LNCaP clone FGC (cell line): ENCODE data around the gene MRTFA.

Experiments
- DNase-seq: peaks from one replicate; pipeline ENCODE4 v3.0.0-alpha.2; 2011; ENCODE audit warnings: low read depth
- H3K4me3 ChIP-seq: 2 replicates; pipeline ENCODE4 v1.5.1; 2011; ENCODE audit warnings: mild to moderate bottlenecking, low read depth, low read length, control low read depth
- TF ChIP-seq, protein P1 (sequence below): IDR thresholded peaks from 2 replicates; pipeline ENCODE4 v1.5.1; 2012; ENCODE audit warnings: mild to moderate bottlenecking; ENCODE audit not compliant: control insufficient read depth, insufficient read depth; ENCODE audit errors: extremely low read depth

Gene MRTFA

DNA sequence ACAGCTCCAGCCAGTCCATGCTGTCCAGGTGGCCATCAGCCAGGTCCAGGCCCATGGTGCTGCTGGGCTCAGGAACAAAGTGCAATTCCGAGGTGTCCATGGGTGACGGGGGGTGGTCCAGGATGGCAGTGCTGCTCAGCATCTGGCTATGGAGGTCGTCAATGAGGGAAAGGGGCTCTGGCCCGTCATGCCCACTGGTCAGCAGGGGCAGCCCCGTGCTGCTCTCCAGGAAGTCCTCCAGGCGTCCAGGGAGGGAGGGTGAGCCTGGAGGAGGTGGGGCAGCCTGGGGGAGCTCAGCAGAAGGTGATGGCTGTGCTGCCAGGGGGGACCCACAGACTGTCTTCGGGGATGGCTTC, 225.0 kb downstream of the MRTFA start:
- no peak overlapping the region for H3K4me3 ChIP-seq
- TF ChIP-seq, protein P1, sequence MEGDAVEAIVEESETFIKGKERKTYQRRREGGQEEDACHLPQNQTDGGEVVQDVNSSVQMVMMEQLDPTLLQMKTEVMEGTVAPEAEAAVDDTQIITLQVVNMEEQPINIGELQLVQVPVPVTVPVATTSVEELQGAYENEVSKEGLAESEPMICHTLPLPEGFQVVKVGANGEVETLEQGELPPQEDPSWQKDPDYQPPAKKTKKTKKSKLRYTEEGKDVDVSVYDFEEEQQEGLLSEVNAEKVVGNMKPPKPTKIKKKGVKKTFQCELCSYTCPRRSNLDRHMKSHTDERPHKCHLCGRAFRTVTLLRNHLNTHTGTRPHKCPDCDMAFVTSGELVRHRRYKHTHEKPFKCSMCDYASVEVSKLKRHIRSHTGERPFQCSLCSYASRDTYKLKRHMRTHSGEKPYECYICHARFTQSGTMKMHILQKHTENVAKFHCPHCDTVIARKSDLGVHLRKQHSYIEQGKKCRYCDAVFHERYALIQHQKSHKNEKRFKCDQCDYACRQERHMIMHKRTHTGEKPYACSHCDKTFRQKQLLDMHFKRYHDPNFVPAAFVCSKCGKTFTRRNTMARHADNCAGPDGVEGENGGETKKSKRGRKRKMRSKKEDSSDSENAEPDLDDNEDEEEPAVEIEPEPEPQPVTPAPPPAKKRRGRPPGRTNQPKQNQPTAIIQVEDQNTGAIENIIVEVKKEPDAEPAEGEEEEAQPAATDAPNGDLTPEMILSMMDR: no peak
- DNase-seq: no peak

DNA sequence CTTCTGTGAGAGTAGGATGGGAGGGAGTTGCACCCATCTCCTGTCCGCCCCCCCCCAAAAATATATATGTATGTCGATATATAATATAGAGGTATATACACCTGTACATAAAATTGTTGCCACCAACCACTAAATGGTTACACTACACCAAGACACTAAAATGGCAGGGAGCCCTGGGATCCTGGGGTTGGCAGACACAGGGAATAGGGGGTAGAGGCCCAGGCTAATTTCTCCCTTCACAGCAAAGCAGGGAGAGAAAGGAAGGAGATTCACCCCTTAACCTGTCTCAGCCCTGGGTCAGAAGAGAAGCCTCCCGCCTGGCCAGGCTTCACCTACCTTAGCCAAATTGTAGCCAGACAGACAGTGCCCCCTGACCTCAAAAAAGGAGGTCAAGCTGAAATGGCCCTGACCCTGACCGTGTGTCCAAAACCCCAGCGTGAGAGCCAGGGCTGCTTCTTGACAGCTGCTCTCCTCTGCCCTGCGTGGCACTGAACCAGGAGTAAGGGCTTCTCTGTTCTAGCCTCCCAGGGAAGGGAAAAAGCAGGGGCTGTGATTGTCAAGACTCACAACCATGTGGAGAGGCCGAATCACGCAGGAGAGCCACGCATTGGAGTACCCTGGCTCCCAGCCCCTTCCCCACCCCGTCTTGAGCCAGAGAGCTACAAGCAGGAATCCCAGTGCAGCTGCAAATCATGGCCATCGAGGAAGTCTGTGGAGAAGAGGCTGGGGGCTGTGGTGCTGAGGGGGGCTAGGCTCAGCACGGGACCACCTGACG, 225.6 kb downstream of the MRTFA start:
- H3K4me3 ChIP-seq: no peak overlapping the region
- TF ChIP-seq, protein P1: no peak
- no peak for DNase-seq

DNA sequence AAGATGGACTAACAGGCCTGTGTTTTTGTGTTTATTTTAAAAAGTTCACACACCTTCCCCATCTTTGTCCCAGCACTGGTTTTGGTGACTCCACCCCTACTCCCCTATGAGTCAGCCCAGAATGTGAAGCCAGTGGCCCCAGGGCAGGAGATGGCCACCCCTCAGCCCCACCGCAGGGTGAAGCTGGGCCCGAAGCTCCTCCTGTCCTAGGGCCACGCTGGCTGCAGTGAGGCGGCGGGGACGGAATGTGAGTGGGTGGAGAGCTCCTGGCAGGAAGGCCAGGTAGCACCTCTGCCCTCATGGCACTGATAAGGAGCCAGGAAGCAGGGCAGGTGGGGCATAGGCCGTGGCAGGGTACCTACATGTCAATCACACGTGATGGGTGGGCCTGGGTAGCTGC, 226.2 kb downstream of the MRTFA start:
- TF ChIP-seq, protein P1: no peak
- DNase-seq: no peak

DNA sequence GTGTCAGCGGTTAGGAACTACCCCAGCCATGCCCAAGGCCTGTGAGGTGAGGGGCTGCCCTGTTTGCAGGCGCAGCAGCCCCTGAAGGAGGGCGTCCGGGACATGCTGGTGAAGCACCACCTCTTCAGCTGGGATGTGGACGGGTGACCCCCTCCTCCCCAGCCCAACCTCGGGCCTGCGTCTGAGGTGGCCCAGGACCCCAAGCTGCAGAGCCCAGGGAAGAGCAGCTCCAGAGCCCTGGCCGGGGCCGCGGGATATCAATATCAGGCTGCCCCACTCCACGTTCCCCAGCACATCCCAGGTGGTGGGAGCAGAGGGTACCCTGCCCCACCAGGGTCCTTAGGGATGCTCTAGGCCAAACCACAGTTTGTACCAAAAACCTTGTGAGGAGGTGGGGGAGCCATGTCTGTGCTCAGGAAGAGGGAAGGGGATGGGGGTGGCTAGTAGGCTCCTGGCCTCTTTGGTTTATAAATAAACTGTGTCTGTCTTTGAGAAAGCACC, 226.9 kb downstream of the MRTFA start:
- DNase-seq: no peak
- TF ChIP-seq, protein P1: no peak
- no peak overlapping the region for H3K4me3 ChIP-seq

More for the DNA sequence above, 226.2 kb downstream of the MRTFA start:
- no peak overlapping the region for H3K4me3 ChIP-seq

DNA sequence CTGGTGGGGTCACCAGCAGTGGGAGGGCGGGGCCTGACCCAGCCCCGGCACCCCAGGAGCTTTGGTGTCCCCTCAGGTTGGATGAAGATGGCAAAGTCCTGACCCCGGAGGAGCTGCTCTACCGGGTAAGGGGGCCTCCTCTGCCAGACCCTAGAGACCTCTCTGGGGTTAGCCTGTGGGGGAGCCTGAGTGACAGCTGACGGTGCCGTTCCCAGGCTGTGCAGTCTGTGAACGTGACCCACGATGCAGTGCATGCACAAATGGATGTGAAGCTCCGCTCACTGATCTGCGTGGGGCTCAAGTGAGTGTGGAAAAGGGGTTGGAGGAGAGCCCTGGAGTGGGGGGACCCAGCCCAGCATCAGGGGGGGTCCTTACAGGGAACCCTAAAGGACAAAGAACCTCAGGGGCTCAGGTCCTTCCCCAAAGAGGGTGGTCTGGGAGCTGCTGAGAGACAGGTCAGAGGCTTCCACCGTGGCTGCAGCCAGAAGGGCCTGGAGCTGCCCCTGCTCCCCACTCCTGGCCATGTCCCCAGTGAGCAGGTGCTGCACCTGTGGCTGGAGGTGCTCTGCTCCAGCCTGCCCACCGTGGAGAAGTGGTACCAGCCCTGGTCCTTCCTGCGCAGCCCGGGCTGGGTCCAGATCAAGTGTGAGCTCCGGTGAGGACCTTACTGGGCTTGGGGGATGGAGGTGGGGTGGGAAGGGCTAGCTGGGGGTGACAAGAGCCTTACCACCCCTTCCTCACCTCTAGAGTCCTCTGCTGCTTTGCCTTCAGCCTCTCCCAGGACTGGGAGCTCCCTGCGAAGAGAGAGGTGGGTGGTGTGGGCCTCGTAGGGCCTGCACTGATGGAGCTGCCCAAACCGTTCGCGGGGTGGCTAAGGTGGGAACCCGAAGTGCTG, 227.6 kb downstream of the MRTFA start:
- no peak for DNase-seq
- no peak overlapping the region for H3K4me3 ChIP-seq
- TF ChIP-seq, protein P1: no peak

DNA sequence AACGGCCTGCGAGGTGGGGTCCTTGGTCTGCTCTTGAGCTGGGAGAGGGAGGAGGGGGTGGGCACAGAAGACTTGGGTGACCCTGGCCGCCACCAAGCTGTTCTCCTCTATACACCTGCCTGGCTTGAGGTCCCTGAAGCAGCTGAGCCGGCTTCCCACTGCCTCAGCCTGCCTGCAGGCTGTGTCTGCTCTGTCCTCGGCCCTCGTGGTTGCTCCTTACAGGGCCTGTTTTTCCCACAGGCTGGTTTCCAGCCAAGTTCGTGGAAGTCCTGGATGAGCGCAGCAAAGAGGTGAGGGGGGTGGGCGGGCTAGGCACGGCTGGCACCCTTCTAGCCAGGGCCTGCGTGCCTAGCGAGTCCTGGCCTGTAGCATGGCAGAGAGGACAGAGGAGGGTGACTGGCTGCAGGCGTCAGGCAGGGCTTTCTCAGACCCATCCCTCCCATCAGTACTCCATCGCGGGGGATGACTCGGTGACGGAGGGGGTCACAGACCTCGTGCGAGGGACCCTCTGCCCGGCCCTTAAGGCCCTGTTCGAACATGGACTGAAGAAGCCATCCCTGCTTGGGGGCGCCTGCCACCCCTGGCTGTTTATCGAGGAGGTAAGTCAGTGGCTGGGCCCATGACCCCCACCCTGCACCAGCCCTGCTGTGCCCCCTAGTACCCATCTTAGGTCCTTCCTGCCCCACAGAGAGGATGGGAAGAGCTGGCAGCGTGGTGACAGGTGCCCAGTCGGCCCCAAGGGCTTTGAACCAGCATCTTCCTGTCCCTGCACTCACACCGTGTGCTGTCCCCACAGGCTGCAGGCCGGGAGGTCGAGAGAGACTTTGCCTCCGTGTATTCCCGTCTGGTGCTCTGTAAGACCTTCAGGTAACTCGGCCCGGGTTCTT, 228.4 kb downstream of the MRTFA start:
- DNase-seq: no peak
- H3K4me3 ChIP-seq: no peak overlapping the region
- TF ChIP-seq, protein P1: no peak
